Duodenal mucosa (tissue), 2 donors: ENCODE measurements around the gene ALKBH6.

Experiments used
- H3K27ac ChIP-seq: one replicate; pipeline ENCODE4 v1.7.0; 2013; ENCODE audit warnings: low read depth, low read length
- H3K27me3 ChIP-seq, 2 donors: one replicate each; pipeline ENCODE4 v1.7.0; 2013; ENCODE audit warnings: low read length in 2 of 2, control low read depth in 1 of 2; ENCODE audit not compliant: insufficient read depth in 2 of 2, control insufficient read depth in 1 of 2
- H3K36me3 ChIP-seq, 2 donors: one replicate each; pipeline ENCODE4 v1.7.0; 2013; ENCODE audit warnings: low read length in 2 of 2, control low read depth in 1 of 2; ENCODE audit not compliant: insufficient read depth in 2 of 2, control insufficient read depth in 1 of 2
- H3K4me1 ChIP-seq, 2 donors: one replicate each; pipeline ENCODE4 v1.7.0; 2013; ENCODE audit warnings: low read length in 2 of 2, control low read depth in 1 of 2; ENCODE audit not compliant: insufficient read depth in 2 of 2, control insufficient read depth in 1 of 2
- H3K4me3 ChIP-seq, 2 donors: one replicate each; pipeline ENCODE4 v1.7.0; 2013; ENCODE audit warnings: low read length in 2 of 2, low read depth in 1 of 2
- H3K9ac ChIP-seq, 2 donors: one replicate each; pipeline ENCODE4 v1.7.0; 2013; ENCODE audit warnings: low read length in 2 of 2, low read depth in 1 of 2
- H3K9me3 ChIP-seq, 2 donors: one replicate each; pipeline ENCODE4 v1.7.0; 2013; ENCODE audit warnings: low read length in 2 of 2, control low read depth in 1 of 2; ENCODE audit not compliant: control insufficient read depth in 1 of 2

The ALKBH6 gene

GRCh38 chr19:36030264-36031148 lies 16.5 kb upstream of the ALKBH6 start:
- Histone ChIP-seq H3K27me3 (no peaks in the 10 kb centered on the region), H3K9ac (no peak overlapping the region), H3K36me3 (peaks cover 7 to 8% of the 10 kb centered on the region in 2 donors), H3K4me3 (no peak overlapping the region), H3K4me1 (no peaks in the 10 kb centered on the region), H3K27ac (no peak overlapping the region), H3K9me3 (no peaks in the 10 kb centered on the region)

- Histone ChIP-seq H3K36me3 (peaks cover 0 to 8% of the 10 kb centered on the region in 2 donors), H3K9ac (no peak overlapping the region), H3K4me1 (no peaks in the 10 kb centered on the region), H3K4me3 (no peak overlapping the region), H3K27ac (no peak overlapping the region), H3K27me3 (no peaks in the 10 kb centered on the region), H3K9me3 (no peaks in the 10 kb centered on the region)
Measured at GRCh38 chr19:36028313-36029041, 14.5 kb upstream of the ALKBH6 start.

- Histone ChIP-seq H3K36me3 (peaks cover 0 to 8% of the 10 kb centered on the region in 2 donors), H3K4me3 (no peak overlapping the region), H3K9ac (no peak overlapping the region), H3K27me3 (no peaks in the 10 kb centered on the region), H3K4me1 (no peaks in the 10 kb centered on the region), H3K9me3 (no peaks in the 10 kb centered on the region), H3K27ac (no peak overlapping the region)
Measured at GRCh38 chr19:36027696-36028095, 13.7 kb upstream of the ALKBH6 start.

GRCh38 chr19:36026091-36026876 lies 12.3 kb upstream of the ALKBH6 start:
- Histone ChIP-seq H3K4me3 (no peak overlapping the region), H3K27ac (no peak overlapping the region), H3K9me3 (no peaks in the 10 kb centered on the region), H3K36me3 (peaks cover 0 to 8% of the 10 kb centered on the region in 2 donors), H3K9ac (no peak overlapping the region), H3K4me1 (no peaks in the 10 kb centered on the region), H3K27me3 (no peaks in the 10 kb centered on the region)

- H3K4me1 ChIP-seq: no peaks in the 10 kb centered on the region
- peaks cover 0 to 8% of the 10 kb centered on the region in 2 donors for H3K36me3 ChIP-seq
- H3K27me3 ChIP-seq: no peaks in the 10 kb centered on the region
Measured at GRCh38 chr19:36025541-36025940, 11.5 kb upstream of the ALKBH6 start.

GRCh38 chr19:36023432-36023831 lies 9.4 kb upstream of the ALKBH6 start:
- Histone ChIP-seq H3K36me3 (peaks cover 0 to 8% of the 10 kb centered on the region in 2 donors), H3K4me3 (no peak overlapping the region), H3K9me3 (no peaks in the 10 kb centered on the region), H3K4me1 (no peaks in the 10 kb centered on the region), H3K9ac (no peak overlapping the region), H3K27me3 (no peaks in the 10 kb centered on the region), H3K27ac (no peak overlapping the region)

More at GRCh38 chr19:36025541-36025940, 11.5 kb upstream of the ALKBH6 start:
- Histone ChIP-seq H3K4me3 (no peak overlapping the region), H3K9me3 (no peaks in the 10 kb centered on the region), H3K9ac (no peak overlapping the region), H3K27ac (no peak overlapping the region)

GRCh38 chr19:36019061-36019670 lies 5.2 kb upstream of the ALKBH6 start:
- Histone ChIP-seq H3K27ac (no peak overlapping the region), H3K9ac (no peak overlapping the region), H3K27me3 (no peaks in the 10 kb centered on the region), H3K4me3 (no peak overlapping the region), H3K4me1 (peaks cover 7 to 8% of the 10 kb centered on the region in 2 donors), H3K36me3 (peaks cover 0 to 7% of the 10 kb centered on the region in 2 donors), H3K9me3 (no peaks in the 10 kb centered on the region)

- no peaks in the 10 kb centered on the region for H3K9me3 ChIP-seq
- no peaks in the 10 kb centered on the region for H3K27me3 ChIP-seq
- H3K4me3 ChIP-seq: peak overlapping the region; percentile 78 to 93
- H3K27ac ChIP-seq: peak overlapping the region; percentile 20
- H3K4me1 ChIP-seq: peaks cover 16 to 19% of the 10 kb centered on the region in 2 donors
- peaks cover 0 to 4% of the 10 kb centered on the region in 2 donors for H3K36me3 ChIP-seq
- peak overlapping the region; percentile 81 to 84 for H3K9ac ChIP-seq
Measured at GRCh38 chr19:36013280-36014011, 567 bp downstream of the ALKBH6 start.

- Histone ChIP-seq H3K36me3 (no peaks in the 10 kb centered on the region), H3K9me3 (no peaks in the 10 kb centered on the region), H3K27ac (no peak overlapping the region), H3K4me1 (peaks cover 16 to 19% of the 10 kb centered on the region in 2 donors), H3K27me3 (no peaks in the 10 kb centered on the region), H3K4me3 (no peak overlapping the region), H3K9ac (no peak overlapping the region)
Measured at GRCh38 chr19:36010402-36010801, 3.6 kb downstream of the ALKBH6 start.
